ENCODE measurements around the gene MACF1. TPM values are rescaled to one million over a fixed set of nuclear protein-coding genes. Genes with fewer than 3 reads are reported as not detected.
A peak's percentile ranks its signal among the peaks of the same experiment; 100 is the strongest.

MACF1 gene
- total RNA-seq, 4 donors from 2014 or later = 187 to 436 (median 261) TPM

- Histone ChIP-seq H3K36me3 (no peaks in the 10 kb centered on the region), H3K4me1 (peaks cover 0 to 50% (median 7%) of the 10 kb centered on the region in 4 donors), H3K27ac (peak overlapping the region in 3 of 4 donors; percentile 33 to 77 (median 65)), H3K4me3 (peak overlapping the region in 1 of 4 donors; percentile 4), H3K27me3 (no peaks in the 10 kb centered on the region), H3K9me3 (no peaks in the 10 kb centered on the region)
- TF ChIP-seq POLR2A (IDR thresholded peaks at IDR 0.05) (no peak), CTCF (IDR thresholded peaks at IDR 0.05) (no peak)
- DNase-seq = peak in 1 of 3 donors; percentile 51
Measured at GRCh38 chr1:39269791-39270342, 65.4 kb downstream of the MACF1 start.

DNA sequence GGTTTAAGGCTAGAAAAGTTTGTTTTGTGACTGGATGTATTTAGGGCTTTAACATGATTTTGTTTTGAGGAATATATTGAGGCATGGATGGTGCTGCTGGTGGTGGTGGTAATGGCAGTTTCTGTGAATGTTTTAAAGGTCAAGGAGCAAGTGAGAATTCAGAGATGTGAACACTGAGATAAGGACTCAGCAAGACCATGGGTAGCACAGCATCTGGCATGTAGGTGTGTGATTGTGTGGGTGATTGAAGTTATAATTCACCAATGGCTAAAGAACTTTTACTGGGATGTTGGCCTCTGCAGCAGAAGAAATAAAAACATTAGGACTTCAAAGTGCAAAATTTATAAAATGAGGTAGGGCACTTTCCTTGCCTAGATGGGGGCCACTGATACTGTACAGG, 65.9 kb downstream of the MACF1 start:
- TF ChIP-seq POLR2A (IDR thresholded peaks at IDR 0.05) (no peak), CTCF (IDR thresholded peaks at IDR 0.05) (no peak)
- Histone ChIP-seq H3K9me3 (no peaks in the 10 kb centered on the region), H3K27me3 (no peaks in the 10 kb centered on the region), H3K4me1 (peaks cover 0 to 50% (median 7%) of the 10 kb centered on the region in 4 donors), H3K36me3 (no peaks in the 10 kb centered on the region), H3K4me3 (peak overlapping the region in 1 of 4 donors; percentile 4), H3K27ac (peak overlapping the region in 2 of 4 donors; percentile 65 to 77)
- DNase-seq = no peak

DNA sequence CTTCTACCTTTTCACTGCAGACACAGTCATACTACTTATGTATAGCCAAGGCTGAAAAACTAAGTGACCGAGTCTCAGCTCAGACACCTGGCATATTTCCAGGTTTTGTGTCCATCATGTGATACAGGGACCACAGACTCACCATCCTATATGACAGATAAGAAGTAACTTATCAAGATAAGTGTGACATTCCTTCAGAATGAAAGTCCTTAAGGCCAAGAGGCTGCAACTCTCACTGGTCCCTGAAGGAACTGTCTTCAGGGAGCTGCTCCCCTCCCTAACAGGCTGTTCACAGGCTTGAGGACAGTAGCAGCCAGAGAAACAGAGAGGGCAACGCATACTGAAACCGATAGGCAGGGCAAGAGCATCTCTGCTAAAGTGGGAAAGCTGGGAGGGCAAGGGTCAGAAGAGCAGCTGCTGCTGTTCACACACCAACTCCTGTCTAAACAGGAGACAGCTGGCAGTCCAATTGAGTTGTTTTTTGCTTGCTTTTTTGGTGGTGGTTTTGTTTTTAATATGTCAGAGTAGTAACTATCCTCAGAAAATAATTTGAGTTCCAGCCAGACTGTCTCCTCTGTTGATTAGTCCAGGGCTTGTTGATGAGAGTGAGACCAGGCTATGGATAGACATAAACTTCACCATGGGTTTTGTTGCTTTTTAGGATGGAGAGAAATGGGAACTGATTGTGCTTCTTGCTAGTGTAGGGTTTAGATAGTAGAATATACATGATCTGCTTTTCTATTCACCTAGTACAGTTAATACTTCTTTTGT, 67.7 kb downstream of the MACF1 start:
- Histone ChIP-seq H3K4me3 (no peak overlapping the region), H3K9me3 (no peaks in the 10 kb centered on the region), H3K27ac (peak overlapping the region in 3 of 4 donors; percentile 11 to 64 (median 55)), H3K27me3 (no peaks in the 10 kb centered on the region), H3K36me3 (no peaks in the 10 kb centered on the region), H3K4me1 (peaks cover 0 to 50% (median 7%) of the 10 kb centered on the region in 4 donors)
- peak in 2 of 3 donors; percentile 53 to 64 for DNase-seq
- TF ChIP-seq CTCF (IDR thresholded peaks at IDR 0.05) (peak in 2 of 6 experiments; percentile 16 to 19), POLR2A (IDR thresholded peaks at IDR 0.05) (no peak)

GRCh38 chr1:39272798-39273469, 68.4 kb downstream of the MACF1 start:
- H3K4me3 ChIP-seq = no peak overlapping the region

More at GRCh38 chr1:39272798-39273469, 68.4 kb downstream of the MACF1 start:
- Histone ChIP-seq H3K4me1 (peaks cover 0 to 50% (median 7%) of the 10 kb centered on the region in 4 donors), H3K27ac (peak overlapping the region in 3 of 4 donors; percentile 11 to 64 (median 55)), H3K9me3 (no peaks in the 10 kb centered on the region), H3K36me3 (no peaks in the 10 kb centered on the region), H3K27me3 (no peaks in the 10 kb centered on the region)
- no peak for TF ChIP-seq POLR2A (IDR thresholded peaks at IDR 0.05)
- TF ChIP-seq CTCF (IDR thresholded peaks at IDR 0.05) = no peak
- DNase-seq = no peak
